HG03457 (cell line): ENCODE measurements around the gene PLA2G12B.

Experiments
- ATAC-seq: cut with Tn5 transposase; IDR thresholded peaks from one replicate; pipeline ENCODE4 v1.9.1; 2021; ENCODE audit warnings: moderate number of reproducible peaks; ENCODE audit not compliant: unreplicated experiment

Gene PLA2G12B

GRCh38 chr10:72895236-72895850 is 59.3 kb downstream of the PLA2G12B start:
- no peak for ATAC-seq

- no peak for ATAC-seq
Observed at GRCh38 chr10:72893136-72893798, 61.3 kb downstream of the PLA2G12B start, which contains the start of gene OIT3. OIT3 (plus strand) TSS chr10:72893739; CDS start chr10:72893799, 60 bp downstream.

GRCh38 chr10:72890086-72890485 is 64.5 kb downstream of the PLA2G12B start:
- ATAC-seq = no peak

- ATAC-seq = no peak
Observed at GRCh38 chr10:72889391-72889831, 65.2 kb downstream of the PLA2G12B start.

GRCh38 chr10:72888151-72888638 is 66.4 kb downstream of the PLA2G12B start:
- ATAC-seq = no peak

- no peak for ATAC-seq
Observed at GRCh38 chr10:72887043-72887442, 67.6 kb downstream of the PLA2G12B start.

- ATAC-seq = no peak
Observed at GRCh38 chr10:72886621-72887020, 68.0 kb downstream of the PLA2G12B start.

GRCh38 chr10:72885953-72886352 is 68.7 kb downstream of the PLA2G12B start:
- no peak for ATAC-seq
